Measurements from ENCODE around the gene METTL23.

DNA sequence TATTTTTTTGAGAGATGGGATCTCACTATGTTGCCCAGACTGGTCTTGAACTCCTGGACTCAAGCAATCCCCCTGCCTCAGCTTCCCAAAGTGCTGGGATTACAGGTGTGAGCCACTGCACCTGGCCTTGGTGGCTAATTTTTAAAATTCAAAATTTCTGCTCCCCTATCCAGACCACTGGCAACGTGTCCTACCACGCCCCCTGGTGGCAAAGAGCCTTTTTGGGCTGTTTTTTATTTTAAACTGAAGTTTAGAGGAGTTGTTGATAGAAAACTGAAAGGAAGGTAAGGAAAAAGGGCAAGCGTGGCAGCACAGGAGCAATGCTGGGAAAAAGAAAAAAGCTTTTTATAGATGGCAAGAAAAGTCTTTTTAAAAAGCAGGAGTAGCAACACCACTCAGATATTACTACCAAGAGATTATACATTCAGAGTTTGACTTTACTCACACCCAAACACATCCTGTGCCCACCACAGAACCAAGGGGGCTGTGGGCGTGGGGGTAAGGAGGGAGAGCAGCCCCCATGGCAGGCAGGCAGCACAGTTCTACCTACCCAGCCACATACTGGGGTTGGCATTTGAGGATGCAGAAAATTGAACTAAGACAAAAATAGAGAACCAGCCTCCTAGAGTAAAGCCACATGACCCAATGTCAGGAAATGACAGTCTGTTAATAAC is 11.7 kb upstream of the METTL23 start:
- TF ChIP-seq, protein P1, sequence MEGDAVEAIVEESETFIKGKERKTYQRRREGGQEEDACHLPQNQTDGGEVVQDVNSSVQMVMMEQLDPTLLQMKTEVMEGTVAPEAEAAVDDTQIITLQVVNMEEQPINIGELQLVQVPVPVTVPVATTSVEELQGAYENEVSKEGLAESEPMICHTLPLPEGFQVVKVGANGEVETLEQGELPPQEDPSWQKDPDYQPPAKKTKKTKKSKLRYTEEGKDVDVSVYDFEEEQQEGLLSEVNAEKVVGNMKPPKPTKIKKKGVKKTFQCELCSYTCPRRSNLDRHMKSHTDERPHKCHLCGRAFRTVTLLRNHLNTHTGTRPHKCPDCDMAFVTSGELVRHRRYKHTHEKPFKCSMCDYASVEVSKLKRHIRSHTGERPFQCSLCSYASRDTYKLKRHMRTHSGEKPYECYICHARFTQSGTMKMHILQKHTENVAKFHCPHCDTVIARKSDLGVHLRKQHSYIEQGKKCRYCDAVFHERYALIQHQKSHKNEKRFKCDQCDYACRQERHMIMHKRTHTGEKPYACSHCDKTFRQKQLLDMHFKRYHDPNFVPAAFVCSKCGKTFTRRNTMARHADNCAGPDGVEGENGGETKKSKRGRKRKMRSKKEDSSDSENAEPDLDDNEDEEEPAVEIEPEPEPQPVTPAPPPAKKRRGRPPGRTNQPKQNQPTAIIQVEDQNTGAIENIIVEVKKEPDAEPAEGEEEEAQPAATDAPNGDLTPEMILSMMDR (IDR thresholded peaks at IDR 0.05; ENCODE audit: insufficient read depth, low read length, poor library complexity, severe bottlenecking) = peak; percentile 96
- no peak for TF ChIP-seq EZH2phosphoT487 (conservative IDR thresholded peaks at IDR 0.05; ENCODE audit: low read length)
